Amniotic stem cell (primary cell): Measurements from ENCODE around the gene REEP6.

Experiments
- DNase-seq: peaks from one replicate; lab custom pipeline; 2025; lab: John Stamatoyannopoulos, UW

Gene REEP6

DNA sequence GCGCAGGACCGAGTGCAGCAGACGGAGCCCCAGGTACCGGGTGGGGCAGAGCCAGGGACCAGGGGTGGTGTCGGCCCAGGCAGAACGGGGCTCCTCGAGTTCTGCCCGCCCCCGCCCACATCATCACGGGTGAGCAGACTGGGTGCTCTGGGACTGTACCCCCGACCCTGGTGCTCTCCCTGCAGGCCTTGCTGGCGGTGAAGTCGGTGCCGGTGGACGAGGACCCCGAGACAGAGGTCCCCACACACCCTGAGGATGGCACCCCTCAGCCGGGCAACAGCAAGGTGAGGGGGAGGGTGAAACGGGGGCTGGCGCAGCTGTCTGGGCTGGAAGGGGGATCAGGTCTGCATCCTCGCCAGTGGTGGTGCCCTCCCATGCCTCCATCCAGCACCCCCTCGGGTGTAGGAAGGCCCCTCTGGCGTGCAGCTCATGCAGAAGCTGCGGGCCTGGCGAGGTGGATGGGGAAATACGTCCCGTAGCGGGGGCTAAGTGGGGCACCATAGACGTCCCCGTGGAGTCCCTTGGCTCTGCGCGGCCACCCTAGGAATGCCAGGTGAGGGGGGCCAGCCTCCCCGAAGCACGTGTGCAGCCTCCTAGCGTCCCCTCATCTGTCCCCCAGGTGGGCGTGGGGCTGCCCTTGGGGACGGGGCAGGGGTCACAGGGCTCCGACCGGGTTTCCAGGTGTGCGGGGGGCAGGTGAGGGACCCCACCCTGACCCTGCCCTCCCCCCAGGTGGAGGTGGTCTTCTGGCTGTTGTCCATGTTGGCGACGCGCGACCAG lies 34.7 kb upstream of the REEP6 start:
- DNase-seq = no peak

DNA sequence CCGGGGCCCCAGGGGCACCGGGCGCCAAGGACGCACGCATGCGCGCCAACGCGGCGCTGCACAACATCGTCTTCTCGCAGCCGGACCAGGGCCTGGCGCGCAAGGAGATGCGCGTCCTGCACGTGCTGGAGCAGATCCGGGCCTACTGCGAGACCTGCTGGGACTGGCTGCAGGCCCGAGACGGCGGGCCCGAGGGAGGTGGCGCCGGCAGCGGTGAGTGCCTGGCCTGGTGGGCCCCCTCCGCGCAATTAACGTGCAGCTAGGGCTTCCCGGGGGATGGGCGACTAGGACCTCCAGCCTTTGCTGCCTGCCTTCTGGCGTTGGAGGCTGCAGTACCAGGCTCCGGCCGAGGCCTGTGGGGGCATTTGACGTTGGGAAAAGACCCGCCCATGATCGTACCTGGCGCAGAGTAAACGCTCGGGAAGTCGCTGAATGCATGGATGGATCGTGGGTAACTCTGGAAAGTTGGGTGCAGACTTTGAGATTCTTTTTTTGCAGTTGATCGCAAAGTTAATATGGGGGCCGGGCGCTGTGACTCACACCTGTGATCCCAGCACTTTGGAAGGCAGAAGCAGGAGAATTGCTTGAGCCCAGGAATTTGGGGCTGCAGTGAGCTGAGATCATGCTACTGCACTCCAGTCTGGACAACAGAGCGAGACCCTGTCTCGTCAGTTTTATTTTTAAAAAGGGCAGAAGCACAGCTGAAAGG lies 33.8 kb upstream of the REEP6 start:
- no peak for DNase-seq

DNA sequence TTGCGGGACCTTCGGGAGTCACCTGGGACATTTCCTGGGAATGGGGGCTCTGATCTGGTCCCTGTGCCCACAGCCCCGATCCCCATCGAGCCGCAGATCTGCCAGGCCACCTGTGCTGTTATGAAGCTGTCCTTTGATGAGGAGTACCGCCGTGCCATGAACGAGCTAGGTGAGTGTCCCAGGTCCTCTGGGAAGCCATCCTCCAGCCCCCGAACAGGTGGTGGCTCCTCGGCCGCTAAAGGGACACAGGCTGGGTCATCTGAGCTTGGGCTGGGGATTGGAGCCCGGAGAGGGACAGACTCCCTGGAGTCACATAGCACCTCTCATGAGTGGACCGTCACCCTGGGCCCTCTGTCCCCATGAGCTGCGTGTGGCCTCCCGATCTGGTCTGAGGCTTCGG lies 33.1 kb upstream of the REEP6 start:
- DNase-seq = no peak

DNA sequence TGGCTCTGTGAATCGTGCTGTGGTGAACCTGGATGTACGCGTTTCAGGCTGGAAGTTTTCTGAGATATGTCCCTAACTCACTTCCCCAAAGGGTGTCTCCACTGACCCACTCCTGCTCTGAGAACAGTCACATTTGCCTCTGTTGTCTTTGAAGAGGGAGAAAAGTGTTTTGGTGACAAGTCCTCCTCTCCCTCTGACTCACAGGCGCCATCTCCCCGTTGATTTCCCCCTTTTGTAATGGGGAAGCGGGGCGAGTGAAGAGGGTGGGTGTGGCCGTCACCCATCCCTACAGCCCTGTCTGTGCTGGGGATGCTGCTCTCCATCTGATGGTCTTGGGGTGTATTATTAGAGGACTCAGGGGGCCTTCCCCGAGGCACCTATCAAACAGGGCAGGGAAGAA lies 31.5 kb upstream of the REEP6 start:
- DNase-seq = no peak

DNA sequence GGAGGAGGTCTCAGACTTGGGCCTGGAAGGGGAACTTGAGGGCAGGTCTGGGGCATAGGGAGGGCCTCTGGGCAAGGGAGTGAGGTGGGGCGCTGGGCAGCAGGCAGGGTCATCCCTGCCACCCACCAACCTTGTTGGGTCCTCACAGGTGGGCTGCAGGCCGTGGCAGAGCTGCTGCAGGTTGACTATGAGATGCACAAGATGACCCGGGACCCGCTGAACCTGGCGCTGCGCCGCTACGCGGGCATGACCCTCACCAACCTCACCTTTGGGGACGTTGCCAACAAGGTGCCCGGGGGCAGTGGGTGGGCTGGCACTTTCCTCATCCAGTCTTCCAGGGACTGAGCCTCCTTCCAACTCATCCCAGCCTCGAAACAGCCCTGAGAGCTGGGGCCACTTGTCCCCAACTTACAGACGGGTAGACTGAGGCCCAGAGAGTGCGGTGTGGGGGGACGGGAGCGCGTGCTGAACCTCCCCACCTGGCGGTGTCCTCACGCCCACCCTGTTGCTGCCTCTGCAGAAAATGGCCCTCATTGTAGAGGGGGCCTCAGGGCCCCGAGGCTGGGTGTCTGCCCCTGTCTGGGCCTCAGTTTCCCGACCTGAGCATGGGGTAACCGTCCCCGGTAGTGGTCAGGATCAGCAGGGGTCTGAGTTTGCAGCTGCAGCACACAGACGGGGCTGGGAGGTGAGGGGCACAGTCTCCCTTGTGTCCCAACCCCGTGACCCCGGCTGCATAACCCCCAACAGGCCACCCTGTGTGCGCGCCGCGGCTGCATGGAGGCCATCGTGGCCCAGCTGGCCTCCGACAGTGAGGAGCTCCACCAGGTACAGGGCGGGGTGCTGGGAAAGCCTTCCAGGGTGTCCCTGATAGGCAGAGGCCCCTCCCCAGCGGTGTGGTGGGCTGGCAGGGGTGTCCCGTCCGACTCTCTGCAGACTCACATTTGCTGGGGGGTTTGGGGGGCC lies 30.7 kb upstream of the REEP6 start:
- no peak for DNase-seq

- DNase-seq = no peak
These were observed 29.1 kb upstream of the REEP6 start for GRCh38 chr19:1461862-1462261.

DNA sequence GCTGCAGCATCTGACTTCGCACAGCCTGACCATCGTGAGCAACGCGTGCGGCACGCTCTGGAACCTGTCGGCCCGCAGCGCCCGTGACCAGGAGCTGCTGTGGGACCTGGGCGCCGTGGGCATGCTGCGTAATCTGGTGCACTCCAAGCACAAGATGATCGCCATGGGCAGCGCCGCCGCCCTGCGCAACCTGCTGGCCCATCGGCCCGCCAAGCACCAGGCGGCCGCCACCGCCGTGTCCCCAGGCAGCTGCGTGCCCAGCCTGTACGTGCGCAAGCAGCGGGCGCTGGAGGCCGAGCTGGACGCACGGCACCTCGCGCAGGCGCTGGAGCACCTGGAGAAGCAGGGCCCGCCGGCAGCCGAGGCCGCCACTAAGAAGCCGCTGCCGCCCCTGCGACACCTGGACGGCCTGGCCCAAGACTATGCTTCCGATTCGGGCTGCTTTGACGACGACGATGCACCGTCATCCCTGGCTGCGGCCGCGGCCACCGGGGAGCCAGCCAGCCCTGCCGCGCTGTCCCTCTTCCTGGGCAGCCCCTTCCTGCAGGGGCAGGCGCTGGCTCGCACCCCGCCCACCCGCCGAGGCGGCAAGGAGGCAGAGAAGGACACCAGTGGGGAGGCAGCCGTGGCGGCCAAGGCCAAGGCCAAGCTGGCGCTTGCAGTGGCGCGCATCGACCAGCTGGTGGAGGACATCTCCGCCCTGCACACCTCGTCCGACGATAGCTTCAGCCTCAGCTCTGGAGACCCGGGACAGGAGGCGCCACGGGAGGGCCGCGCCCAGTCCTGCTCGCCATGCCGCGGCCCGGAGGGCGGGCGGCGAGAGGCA lies 25.6 kb upstream of the REEP6 start:
- DNase-seq = no peak

DNA sequence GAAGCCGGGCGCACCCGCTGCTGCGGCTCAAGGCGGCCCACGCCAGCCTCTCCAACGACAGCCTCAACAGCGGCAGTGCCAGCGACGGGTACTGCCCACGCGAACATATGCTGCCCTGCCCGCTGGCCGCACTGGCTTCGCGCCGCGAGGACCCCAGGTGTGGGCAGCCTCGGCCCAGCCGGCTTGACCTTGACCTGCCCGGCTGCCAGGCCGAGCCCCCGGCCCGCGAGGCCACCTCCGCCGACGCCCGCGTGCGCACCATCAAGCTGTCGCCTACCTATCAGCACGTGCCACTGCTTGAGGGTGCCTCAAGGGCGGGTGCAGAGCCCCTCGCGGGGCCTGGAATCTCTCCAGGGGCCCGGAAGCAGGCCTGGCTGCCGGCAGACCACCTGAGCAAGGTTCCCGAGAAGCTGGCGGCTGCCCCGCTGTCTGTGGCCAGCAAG lies 24.9 kb upstream of the REEP6 start:
- no peak for DNase-seq

- DNase-seq = no peak
These were observed 24.3 kb upstream of the REEP6 start for GRCh38 chr19:1466461-1467214.

DNA sequence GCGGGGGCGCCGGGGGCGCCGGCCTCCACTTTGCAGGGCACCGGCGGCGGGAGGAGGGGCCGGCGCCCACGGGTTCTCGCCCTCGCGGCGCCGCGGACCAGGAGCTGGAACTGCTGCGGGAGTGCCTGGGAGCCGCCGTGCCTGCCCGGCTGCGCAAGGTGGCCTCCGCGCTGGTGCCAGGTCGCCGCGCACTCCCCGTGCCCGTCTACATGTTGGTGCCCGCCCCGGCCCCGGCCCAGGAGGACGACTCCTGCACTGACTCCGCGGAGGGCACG lies 23.8 kb upstream of the REEP6 start:
- no peak for DNase-seq

GRCh38 chr19:1467490-1468273 lies 23.3 kb upstream of the REEP6 start:
- DNase-seq = no peak

DNA sequence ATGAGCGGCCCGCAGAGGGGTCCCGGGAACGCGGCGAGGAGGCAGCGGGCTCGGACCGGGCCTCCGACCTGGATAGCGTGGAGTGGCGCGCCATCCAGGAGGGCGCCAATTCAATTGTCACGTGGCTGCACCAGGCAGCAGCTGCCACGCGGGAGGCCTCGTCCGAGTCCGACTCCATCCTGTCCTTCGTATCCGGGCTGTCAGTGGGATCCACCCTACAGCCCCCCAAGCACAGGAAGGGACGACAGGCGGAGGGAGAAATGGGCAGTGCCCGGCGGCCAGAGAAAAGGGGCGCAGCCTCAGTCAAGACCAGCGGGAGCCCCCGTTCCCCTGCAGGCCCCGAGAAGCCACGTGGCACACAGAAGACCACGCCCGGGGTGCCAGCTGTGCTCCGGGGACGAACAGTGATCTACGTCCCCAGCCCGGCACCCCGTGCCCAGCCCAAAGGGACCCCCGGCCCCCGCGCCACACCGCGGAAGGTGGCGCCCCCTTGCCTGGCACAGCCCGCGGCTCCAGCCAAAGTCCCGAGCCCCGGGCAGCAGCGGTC lies 22.6 kb upstream of the REEP6 start:
- DNase-seq = no peak

DNA sequence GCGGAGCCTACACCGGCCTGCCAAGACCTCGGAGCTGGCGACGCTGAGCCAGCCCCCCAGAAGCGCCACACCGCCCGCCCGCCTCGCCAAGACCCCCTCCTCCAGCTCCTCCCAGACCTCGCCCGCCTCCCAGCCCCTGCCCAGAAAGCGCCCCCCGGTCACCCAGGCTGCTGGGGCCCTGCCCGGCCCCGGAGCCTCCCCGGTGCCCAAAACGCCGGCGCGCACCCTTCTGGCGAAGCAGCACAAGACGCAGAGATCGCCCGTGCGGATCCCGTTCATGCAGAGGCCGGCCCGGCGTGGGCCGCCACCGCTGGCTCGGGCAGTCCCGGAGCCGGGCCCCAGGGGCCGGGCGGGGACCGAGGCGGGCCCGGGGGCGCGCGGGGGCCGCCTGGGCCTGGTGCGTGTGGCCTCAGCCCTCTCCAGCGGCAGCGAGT lies 22.1 kb upstream of the REEP6 start:
- DNase-seq = no peak

- no peak for DNase-seq
These were observed 21.5 kb upstream of the REEP6 start for GRCh38 chr19:1469255-1470054.

DNA sequence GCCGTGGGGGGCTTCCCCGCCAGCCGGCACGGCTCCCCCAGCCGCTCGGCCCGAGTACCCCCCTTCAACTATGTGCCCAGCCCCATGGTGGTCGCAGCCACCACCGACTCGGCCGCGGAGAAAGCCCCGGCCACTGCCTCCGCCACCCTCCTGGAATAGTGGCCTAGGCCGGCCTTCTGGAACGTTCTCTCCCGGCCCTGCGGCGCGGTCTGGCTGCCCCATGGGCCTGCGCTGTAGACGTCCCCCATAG lies 21.0 kb upstream of the REEP6 start:
- DNase-seq = no peak

GRCh38 chr19:1470305-1471009 lies 20.5 kb upstream of the REEP6 start:
- DNase-seq = no peak

DNA sequence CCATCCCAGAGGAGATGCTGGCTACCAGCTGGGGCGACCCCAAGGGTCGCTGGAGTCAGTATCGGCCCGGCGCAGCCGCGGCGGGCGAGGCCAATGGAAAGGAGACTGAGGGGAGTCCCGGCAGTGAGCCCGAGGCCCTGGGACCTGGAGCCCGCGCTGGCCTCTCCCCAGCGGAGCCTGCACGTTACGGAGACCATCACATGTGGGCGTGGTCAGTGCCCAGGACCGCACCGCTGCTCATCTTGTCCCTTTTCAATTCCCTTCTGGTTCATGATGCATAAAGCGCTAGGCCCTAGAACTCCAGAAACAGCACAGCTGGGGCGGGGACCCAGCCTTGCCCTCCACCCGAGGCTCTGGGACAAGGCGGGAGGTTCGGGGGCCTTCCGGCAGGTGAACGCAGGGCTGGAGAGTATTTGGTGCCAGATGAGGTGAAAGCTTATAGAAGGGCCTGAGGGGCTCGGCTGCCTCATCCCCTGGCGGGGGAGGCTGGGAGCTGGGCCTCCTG lies 19.9 kb upstream of the REEP6 start:
- no peak for DNase-seq

- DNase-seq = no peak
These were observed 19.3 kb upstream of the REEP6 start for GRCh38 chr19:1471515-1472160.
